IMR-90 (cell line): ENCODE data around the gene TEX13D. TPM values are rescaled to one million over a fixed set of nuclear protein-coding genes. Genes with fewer than 3 reads are reported as not detected.

ENCODE experiments used
- ATAC-seq: fragments of 200-7000 bp; cut with Tn5 transposase; 2 replicates; pipeline ENCODE4 v1.9.1; 2020; ENCODE audit warnings: low read depth, mild to moderate bottlenecking, moderate library complexity
- BruUV-seq: library from RNA; stranded (reverse); fragments of 400-500 nt; replicated peaks from 2 replicates; lab custom pipeline; 2021; lab: Mats Ljungman, UMichigan
- CTCF ChIA-PET: fragments of 300-600 bp; formaldehyde crosslinking; extraction: SDS; loops from one replicate; lab custom pipeline; 2021; ENCODE audit warnings: antibody characterized with exemption; lab: Yijun Ruan, JAX
- POLR2A ChIA-PET: fragments of 300-600 bp; sonication (Branson Sonifier 250); formaldehyde crosslinking; loops from one replicate; lab custom pipeline; 2022; ENCODE audit warnings: antibody characterized with exemption; ENCODE audit not compliant: unreplicated experiment; lab: Charles Lee
- DNase-seq: peaks from one replicate; pipeline ENCODE4 v3.0.0; 2013
- H2AFZ ChIP-seq: replicated peaks from 2 replicates; pipeline ENCODE3; 2013; ENCODE audit warnings: low read length, mild to moderate bottlenecking; ENCODE audit not compliant: poor library complexity
- H2AK5ac ChIP-seq: 2 replicates; pipeline ENCODE4 v1.6.1; 2013; ENCODE audit warnings: low read depth, low read length, inconsistent platforms
- H2AK9ac ChIP-seq: replicated peaks from 2 replicates; pipeline ENCODE3; 2013; ENCODE audit warnings: mild to moderate bottlenecking, low read depth, low read length, moderate library complexity; ENCODE audit not compliant: poor library complexity
- H2BK120ac ChIP-seq: 2 replicates; pipeline ENCODE4 v1.6.1; 2013; ENCODE audit warnings: low read depth, low read length, inconsistent platforms
- H2BK15ac ChIP-seq: 3 replicates; pipeline ENCODE4 v1.6.1; 2013; ENCODE audit warnings: low read depth, low read length, inconsistent platforms
- H2BK20ac ChIP-seq: 2 replicates; pipeline ENCODE4 v1.6.1; 2013; ENCODE audit warnings: low read depth, mild to moderate bottlenecking, inconsistent platforms, low read length, moderate library complexity
- H2BK5ac ChIP-seq: 2 replicates; pipeline ENCODE4 v1.6.1; 2013; ENCODE audit warnings: mild to moderate bottlenecking, low read depth, low read length, inconsistent platforms; ENCODE audit not compliant: poor library complexity, severe bottlenecking
- H3K14ac ChIP-seq: replicated peaks from 2 replicates; pipeline ENCODE4 v1.6.1; 2013; ENCODE audit warnings: low read depth, low read length, inconsistent platforms
- H3K18ac ChIP-seq: 2 replicates; pipeline ENCODE4 v1.6.1; 2013; ENCODE audit warnings: low read depth, low read length, control low read depth
- H3K23ac ChIP-seq: 2 replicates; pipeline ENCODE4 v1.6.1; 2013; ENCODE audit warnings: low read depth, low read length, inconsistent platforms
- H3K27ac ChIP-seq: 2 replicates; pipeline ENCODE4 v1.5.1; 2013; ENCODE audit warnings: mild to moderate bottlenecking, control low read depth, low read length; ENCODE audit not compliant: insufficient read depth
- H3K27me3 ChIP-seq: 2 replicates; pipeline ENCODE4 v1.6.1; 2013; ENCODE audit warnings: low read length; ENCODE audit not compliant: control insufficient read depth, insufficient read depth
- H3K36me3 ChIP-seq: 2 replicates; pipeline ENCODE4 v1.6.1; 2013; ENCODE audit warnings: low read length, mixed read lengths; ENCODE audit not compliant: control insufficient read depth, insufficient read depth
- H3K4ac ChIP-seq: 2 replicates; pipeline ENCODE4 v1.6.1; 2013; ENCODE audit warnings: low read depth, low read length, inconsistent platforms
- H3K4me1 ChIP-seq: 2 replicates; pipeline ENCODE4 v1.6.1; 2013; ENCODE audit warnings: low read length, mixed read lengths; ENCODE audit not compliant: control insufficient read depth, insufficient read depth
- H3K4me2 ChIP-seq: 2 replicates; pipeline ENCODE4 v1.6.1; 2013; ENCODE audit warnings: low read depth, mild to moderate bottlenecking, control low read depth, low read length, moderate library complexity
- H3K4me3 ChIP-seq: 2 replicates; pipeline ENCODE4 v1.5.1; 2013; ENCODE audit warnings: low read depth, mild to moderate bottlenecking, control low read depth, low read length, moderate library complexity; ENCODE audit not compliant: insufficient read depth
- H3K56ac ChIP-seq: 2 replicates; pipeline ENCODE4 v1.6.1; 2013; ENCODE audit warnings: low read length, inconsistent platforms; ENCODE audit not compliant: insufficient read depth; ENCODE audit errors: extremely low read depth
- H3K79me1 ChIP-seq, 2 experiments: 2 replicates each; pipeline ENCODE4 v1.6.1; 2013; ENCODE audit warnings: low read length in 2 of 2, inconsistent platforms in 1 of 2, low read depth in 1 of 2
- H3K9ac ChIP-seq: 2 replicates; pipeline ENCODE4 v1.6.1; 2013; ENCODE audit warnings: low read depth, low read length, control low read depth
- H3K9me1 ChIP-seq: 2 replicates; pipeline ENCODE4 v1.6.1; 2013; ENCODE audit warnings: low read length, inconsistent platforms; ENCODE audit not compliant: insufficient read depth
- H3K9me3 ChIP-seq: 2 replicates; pipeline ENCODE4 v1.6.1; 2013; ENCODE audit warnings: low read length; ENCODE audit not compliant: control insufficient read depth, insufficient read depth
- H4K20me1 ChIP-seq: 2 replicates; pipeline ENCODE4 v1.6.1; 2013; ENCODE audit warnings: low read length, inconsistent platforms; ENCODE audit not compliant: insufficient read depth
- H4K5ac ChIP-seq: 2 replicates; pipeline ENCODE4 v1.6.1; 2013; ENCODE audit warnings: mild to moderate bottlenecking, low read depth, low read length, control low read depth
- H4K8ac ChIP-seq, 2 experiments: 2 replicates each; pipeline ENCODE4 v1.6.1; 2013; ENCODE audit warnings: low read depth in 2 of 2, low read length in 2 of 2, control low read depth in 1 of 2, inconsistent platforms in 1 of 2
- H4K91ac ChIP-seq: 2 replicates; pipeline ENCODE4 v1.6.1; 2013; ENCODE audit warnings: low read depth, low read length, inconsistent platforms; ENCODE audit not compliant: insufficient read depth
- BHLHE40 ChIP-seq: fragments of 150-350 bp; IDR thresholded peaks from 2 replicates; pipeline ENCODE4 v1.6.1; 2016; ENCODE audit warnings: mild to moderate bottlenecking, low read depth, low read length
- CEBPB ChIP-seq: IDR thresholded peaks from 2 replicates; pipeline ENCODE4 v1.6.1; 2012; ENCODE audit warnings: low read depth, low read length, improper control_type of control experiment
- CHD1 ChIP-seq: IDR thresholded peaks from 2 replicates; pipeline ENCODE4 v1.6.1; 2012; ENCODE audit warnings: low read depth, low read length, improper control_type of control experiment
- MAFK ChIP-seq: IDR thresholded peaks from 2 replicates; pipeline ENCODE4 v1.6.1; 2012; ENCODE audit warnings: low read depth, low read length, improper control_type of control experiment
- MAZ ChIP-seq: IDR thresholded peaks from 2 replicates; pipeline ENCODE4 v1.6.1; 2012; ENCODE audit warnings: low read depth, mild to moderate bottlenecking, low read length, improper control_type of control experiment, moderate library complexity, borderline replicate concordance
- RAD21 ChIP-seq: IDR thresholded peaks from 2 replicates; pipeline ENCODE4 v1.6.1; 2012; ENCODE audit warnings: low read length, improper control_type of control experiment
- WGBS, 2 experiments: methylation state at CpG; one replicate each; pipeline versions ENCODE4 v1.1.5 to v1.1.7; 2013; ENCODE audit warnings: missing lambda C conversion rate in 2 of 2; ENCODE audit not compliant: insufficient read length in 1 of 2; ENCODE audit errors: extremely low coverage in 2 of 2; 5-methylcytosine and 5-hydroxymethylcytosine counted together
- dilution Hi-C: fragments of 300-500 bp; cut with HindIII; formaldehyde crosslinking; loops from one replicate; pipeline ENCODE4 v1.14.3; 2018; ENCODE audit warnings: low sequenced_read_pairs; ENCODE audit not compliant: unreplicated experiment
- in situ Hi-C: fragments of 300-500 bp; cut with MboI; formaldehyde crosslinking; loops from 3 replicates; pipeline ENCODE4 v1.14.3; 2019; ENCODE audit warnings: low sequenced_read_pairs, inconsistent platforms, mixed read lengths
- intact Hi-C: fragments of 100-400 bp; cut with micrococcal nuclease; formaldehyde crosslinking; loops from 2 replicates; pipeline ENCODE4 v1.10.0; 2022
- polyA plus RNA-seq, 3 experiments: library from polyadenylated mRNA; depleted of rRNA; stranded (reverse); fragments of >200 nt; gene quantifications; 2 replicates each; pipeline ENCODE4 v1.2.3, GENCODE V29; 2012; ENCODE audit warnings: low replicate concordance in 1 of 3
- total RNA-seq: library from RNA; depleted of rRNA; stranded (reverse); fragments of >200 nt; gene quantifications from 2 replicates; pipeline ENCODE4 v1.2.3, GENCODE V29; 2012

The TEX13D gene
- total and polyA plus RNA-seq, 2 of the 4 experiments (the other 2 are of a cell fraction): not detected

GRCh38 chrX:124347242-124347641 is 14.8 kb downstream of the TEX13D start:
- no peak overlapping the region for H3K14ac ChIP-seq
- no TSS peak for BruUV-seq
- no peak for ATAC-seq

More at GRCh38 chrX:124347242-124347641, 14.8 kb downstream of the TEX13D start:
- Histone ChIP-seq H3K27me3 (no peaks in the 10 kb centered on the region), H3K9ac (no peak overlapping the region), H3K4me3 (no peak overlapping the region), H3K27ac (no peak overlapping the region), H2BK20ac (no peak overlapping the region), H3K36me3 (no peaks in the 10 kb centered on the region), H3K9me1 (no peaks in the 10 kb centered on the region), H2BK15ac (no peak overlapping the region), H3K4ac (no peak overlapping the region), H4K5ac (no peak overlapping the region), H3K4me1 (no peaks in the 10 kb centered on the region), H2BK5ac (no peak overlapping the region), H3K56ac (no peak overlapping the region), H2BK120ac (no peak overlapping the region), H3K18ac (no peak overlapping the region), H4K91ac (no peak overlapping the region), H2AK5ac (no peak overlapping the region), H3K9me3 (no peaks in the 10 kb centered on the region), H4K20me1 (no peaks in the 10 kb centered on the region), H3K23ac (no peak overlapping the region), H4K8ac (no peak overlapping the region), H2AFZ (no peak overlapping the region), H3K4me2 (no peak overlapping the region), H2AK9ac (no peak overlapping the region), H3K79me1 (no peaks in the 10 kb centered on the region)
- no peak for TF ChIP-seq CHD1
- no peak for TF ChIP-seq MAZ
- no peak for TF ChIP-seq BHLHE40
- TF ChIP-seq RAD21: no peak
- no peak for TF ChIP-seq CEBPB
- no peak for TF ChIP-seq MAFK
- ChIA-PET POLR2A (no interaction called here), CTCF (no interaction called here)
- WGBS, 2 experiments: no CpG with 5 or more reads among the region's 5 CpGs
- intact Hi-C loops (no loop called here), in situ Hi-C loops (no loop called here), dilution Hi-C loops (no loop called here)
- DNase-seq: no peak
